ENCODE results near the gene FN1. TPM values are rescaled to one million over a fixed set of nuclear protein-coding genes. Genes with fewer than 3 reads are reported as not detected.

The FN1 gene
- total and polyA plus RNA-seq, 2 of the 8 experiments (the other 6 are each of a cell fraction or from before 2014, with no cell fraction given), result 42.9 to 109 TPM

GRCh38 chr2:215320102-215320501, 115.8 kb downstream of the FN1 start (continued):
- TF ChIP-seq CHD7 (IDR thresholded peaks at IDR 0.05; ENCODE audit: insufficient replicate concordance, low read length) (no peak), PHF8 (conservative IDR thresholded peaks at IDR 0.05; ENCODE audit: low read depth, low read length) (no peak), TBP (IDR thresholded peaks at IDR 0.05; ENCODE audit: low read depth, low read length) (no peak), RFX5 (IDR thresholded peaks at IDR 0.05; ENCODE audit: borderline replicate concordance, low read depth, low read length) (no peak), GABPA (IDR thresholded peaks at IDR 0.05; ENCODE audit: borderline replicate concordance, insufficient read depth, low read length) (no peak), BACH1 (IDR thresholded peaks at IDR 0.05; ENCODE audit: low read length) (no peak), JUN (IDR thresholded peaks at IDR 0.05; ENCODE audit: low read depth, low read length) (no peak), CTBP2 (IDR thresholded peaks at IDR 0.05; ENCODE audit: borderline replicate concordance, insufficient read depth, insufficient read length, low read length) (no peak), FOSL1 (IDR thresholded peaks at IDR 0.05; ENCODE audit: insufficient read depth, low read depth, low read length) (no peak), RXRA (IDR thresholded peaks at IDR 0.05; ENCODE audit: insufficient read depth, low read depth, low read length) (no peak)
